AG04450 (cell line): Measurements from ENCODE around the gene IRAK1BP1. TPM values are rescaled to one million over a fixed set of nuclear protein-coding genes. Genes with fewer than 3 reads are reported as not detected.
"Not testable (repeated sequence)": the region's sequence is repeated elsewhere in the genome, so short reads cannot be mapped to it uniquely, and the experiment has no call there.

Source experiments
- CTCF ChIA-PET: fragments of 300-600, 350-600 bp; formaldehyde crosslinking; extraction: SDS; loops from one replicate; lab custom pipeline; 2022; ENCODE audit warnings: antibody characterized with exemption, inconsistent platforms; lab: Charles Lee
- POLR2A ChIA-PET: fragments of 350-600 bp; formaldehyde crosslinking; extraction: SDS; loops from one replicate; lab custom pipeline; 2021; ENCODE audit warnings: antibody characterized with exemption, inconsistent platforms; lab: Yijun Ruan, JAX
- DNase-seq: peaks from one replicate; pipeline ENCODE4 v3.0.0-alpha.2; 2011; ENCODE audit warnings: low read depth, low spot score
- H3K27ac ChIP-seq: one replicate; pipeline ENCODE4 v1.5.1; 2012; ENCODE audit warnings: low read depth, low read length, control low read depth
- H3K27me3 ChIP-seq: one replicate; pipeline ENCODE4 v1.6.0; 2012; ENCODE audit warnings: low read length; ENCODE audit not compliant: control insufficient read depth, insufficient read depth
- H3K4me3 ChIP-seq: 2 replicates; pipeline ENCODE4 v1.5.1; 2011; ENCODE audit warnings: mild to moderate bottlenecking, low read depth, low read length, control low read depth
- H3K9me3 ChIP-seq: 2 replicates; pipeline ENCODE4 v1.5.1; 2012; ENCODE audit warnings: low read length; ENCODE audit not compliant: control insufficient read depth, insufficient read depth
- polyA plus RNA-seq: library from polyadenylated mRNA; depleted of rRNA; stranded (reverse); fragments of >200 nt; gene quantifications from 2 replicates; pipeline ENCODE4 v1.2.3, GENCODE V29; 2011
- TF ChIP-seq, protein P1 (sequence below): IDR thresholded peaks from 2 replicates; pipeline ENCODE4 v1.5.1; 2011; ENCODE audit warnings: low read depth, low read length, control low read depth, inconsistent platforms

Gene IRAK1BP1
- polyA plus RNA-seq, 1 experiment: 3.9 TPM

DNA sequence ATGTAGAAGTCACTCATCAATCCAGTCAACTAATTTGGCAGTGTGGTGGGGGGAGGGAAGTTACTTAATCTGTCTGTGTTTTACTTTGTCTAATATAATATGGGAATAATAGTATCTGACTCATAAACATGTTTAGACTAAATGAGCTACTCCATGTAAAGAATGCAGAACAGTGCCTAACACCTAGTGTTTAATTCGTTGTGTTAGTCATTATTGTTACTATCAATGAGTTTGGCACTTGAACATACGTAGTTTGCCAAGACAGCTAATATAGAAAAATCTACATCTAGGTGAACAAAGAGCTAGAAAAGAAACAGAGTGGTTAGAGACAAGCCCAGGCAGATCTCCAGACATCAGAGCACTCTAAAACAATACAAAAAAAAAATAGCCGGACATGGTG, 49.1 kb downstream of the IRAK1BP1 start:
- POLR2A ChIA-PET: no interaction called here
- CTCF ChIA-PET: no interaction called here

DNA sequence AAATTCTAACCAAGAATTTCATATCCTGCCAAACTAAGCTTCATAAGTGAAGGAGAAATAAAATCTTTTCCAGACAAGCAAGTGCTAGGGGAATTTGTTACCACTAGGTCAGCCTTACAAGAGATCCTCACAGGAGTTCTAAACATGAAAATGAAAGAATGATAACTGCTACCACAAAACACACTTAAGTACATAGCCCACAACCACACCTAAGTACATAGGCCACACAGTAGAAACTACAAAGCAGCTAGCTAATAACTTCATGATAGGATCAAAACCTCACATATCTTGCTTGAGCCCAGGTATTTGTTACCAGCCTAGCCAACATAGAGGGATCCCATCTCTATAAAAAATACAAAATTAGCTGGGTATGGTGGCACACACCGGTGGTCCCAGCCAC, 50.4 kb downstream of the IRAK1BP1 start:
- TF ChIP-seq, protein P1, sequence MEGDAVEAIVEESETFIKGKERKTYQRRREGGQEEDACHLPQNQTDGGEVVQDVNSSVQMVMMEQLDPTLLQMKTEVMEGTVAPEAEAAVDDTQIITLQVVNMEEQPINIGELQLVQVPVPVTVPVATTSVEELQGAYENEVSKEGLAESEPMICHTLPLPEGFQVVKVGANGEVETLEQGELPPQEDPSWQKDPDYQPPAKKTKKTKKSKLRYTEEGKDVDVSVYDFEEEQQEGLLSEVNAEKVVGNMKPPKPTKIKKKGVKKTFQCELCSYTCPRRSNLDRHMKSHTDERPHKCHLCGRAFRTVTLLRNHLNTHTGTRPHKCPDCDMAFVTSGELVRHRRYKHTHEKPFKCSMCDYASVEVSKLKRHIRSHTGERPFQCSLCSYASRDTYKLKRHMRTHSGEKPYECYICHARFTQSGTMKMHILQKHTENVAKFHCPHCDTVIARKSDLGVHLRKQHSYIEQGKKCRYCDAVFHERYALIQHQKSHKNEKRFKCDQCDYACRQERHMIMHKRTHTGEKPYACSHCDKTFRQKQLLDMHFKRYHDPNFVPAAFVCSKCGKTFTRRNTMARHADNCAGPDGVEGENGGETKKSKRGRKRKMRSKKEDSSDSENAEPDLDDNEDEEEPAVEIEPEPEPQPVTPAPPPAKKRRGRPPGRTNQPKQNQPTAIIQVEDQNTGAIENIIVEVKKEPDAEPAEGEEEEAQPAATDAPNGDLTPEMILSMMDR: no peak
- DNase-seq: no peak
- Histone ChIP-seq H3K27me3 (no peaks in the 10 kb centered on the region), H3K27ac (no peak overlapping the region), H3K9me3 (peaks cover 10% of the 10 kb centered on the region), H3K4me3 (no peak overlapping the region)
- ChIA-PET POLR2A (no interaction called here), CTCF (no interaction called here)

More for the DNA sequence above, 49.1 kb downstream of the IRAK1BP1 start:
- TF ChIP-seq, protein P1: no peak
- no peak for DNase-seq
- peaks cover 7% of the 10 kb centered on the region for H3K9me3 ChIP-seq
- H3K27me3 ChIP-seq: no peaks in the 10 kb centered on the region
- no peak overlapping the region for H3K27ac ChIP-seq
- H3K4me3 ChIP-seq: no peak overlapping the region

DNA sequence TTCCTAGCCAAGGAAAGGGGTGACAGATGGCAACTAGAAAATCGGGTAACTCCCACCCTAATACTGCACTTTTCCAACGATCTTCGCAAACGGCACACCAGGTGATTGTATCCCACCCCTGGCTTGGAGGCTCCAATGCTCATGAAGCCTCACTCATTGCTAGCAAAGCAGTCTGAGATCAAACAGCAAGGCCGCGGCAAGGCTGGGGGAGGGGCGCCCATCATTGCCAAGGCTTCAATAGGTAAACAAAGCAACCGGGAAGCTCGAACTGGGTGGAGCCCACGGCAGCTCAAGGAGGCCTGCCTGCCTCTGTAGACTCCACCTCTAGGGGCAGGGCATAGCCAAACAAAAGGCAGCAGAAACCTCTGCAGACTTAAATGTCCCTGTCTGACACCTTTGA, 53.8 kb downstream of the IRAK1BP1 start:
- H3K27ac ChIP-seq, H3K4me3 ChIP-seq, H3K27me3 ChIP-seq, H3K9me3 ChIP-seq, DNase-seq, POLR2A ChIA-PET, CTCF ChIA-PET: not testable (repeated sequence)

DNA sequence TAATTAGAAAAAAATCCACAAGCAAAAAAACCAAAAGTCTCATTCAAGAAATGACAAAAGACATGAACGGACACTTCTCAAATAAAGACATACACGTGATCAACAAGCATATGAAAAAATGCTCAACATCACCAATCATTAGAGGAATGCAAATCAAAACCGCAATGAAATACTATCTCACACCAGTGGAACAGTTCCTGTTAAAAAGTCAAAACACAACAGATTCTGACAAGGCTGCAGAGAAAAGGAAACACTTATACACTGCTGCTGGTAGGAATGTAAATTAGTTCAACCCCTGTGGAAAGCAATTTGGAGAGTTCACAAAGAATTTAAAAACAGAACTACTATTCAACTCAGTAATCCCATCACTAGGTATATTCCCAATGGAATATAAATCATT, 58.0 kb downstream of the IRAK1BP1 start:
- TF ChIP-seq, protein P1: no peak
- H3K27me3 ChIP-seq: no peaks in the 10 kb centered on the region
- no peak for DNase-seq
- ChIA-PET CTCF (no interaction called here), POLR2A (no interaction called here)
- no peak overlapping the region for H3K4me3 ChIP-seq
- no peak overlapping the region for H3K27ac ChIP-seq
- peaks cover 10% of the 10 kb centered on the region for H3K9me3 ChIP-seq

DNA sequence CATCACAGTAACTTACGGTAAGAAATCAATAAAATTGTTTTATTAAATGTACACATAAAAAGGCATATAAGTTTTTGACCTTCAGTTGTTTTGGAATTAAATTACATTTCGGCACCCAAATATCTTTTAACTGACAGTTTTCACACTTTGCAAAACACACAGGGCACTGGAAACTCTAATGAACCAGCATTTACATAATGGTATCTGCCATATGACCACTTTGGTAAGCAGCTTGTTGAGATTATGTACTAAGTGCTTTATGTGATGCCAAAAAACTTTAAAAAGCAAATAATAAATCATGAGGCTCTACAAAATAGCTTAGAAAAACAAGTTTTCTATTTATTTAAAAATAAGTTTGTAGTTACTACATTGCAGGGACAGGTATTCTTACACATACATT, 68.2 kb downstream of the IRAK1BP1 start:
- no peak for DNase-seq
- CTCF ChIA-PET: no interaction called here

More for the DNA sequence above, 68.2 kb downstream of the IRAK1BP1 start:
- POLR2A ChIA-PET: no interaction called here
- H3K27me3 ChIP-seq: no peaks in the 10 kb centered on the region
- H3K27ac ChIP-seq: no peak overlapping the region
- TF ChIP-seq, protein P1: no peak
- H3K4me3 ChIP-seq: no peak overlapping the region
- H3K9me3 ChIP-seq: peaks cover 3% of the 10 kb centered on the region; the same call in 1 of the 2 replicates
